ENCODE measurements around the gene BLOC1S5.
A peak's percentile ranks its signal among the peaks of the same experiment; 100 is the strongest.

BLOC1S5 gene, protein sequence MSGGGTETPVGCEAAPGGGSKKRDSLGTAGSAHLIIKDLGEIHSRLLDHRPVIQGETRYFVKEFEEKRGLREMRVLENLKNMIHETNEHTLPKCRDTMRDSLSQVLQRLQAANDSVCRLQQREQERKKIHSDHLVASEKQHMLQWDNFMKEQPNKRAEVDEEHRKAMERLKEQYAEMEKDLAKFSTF

DNA sequence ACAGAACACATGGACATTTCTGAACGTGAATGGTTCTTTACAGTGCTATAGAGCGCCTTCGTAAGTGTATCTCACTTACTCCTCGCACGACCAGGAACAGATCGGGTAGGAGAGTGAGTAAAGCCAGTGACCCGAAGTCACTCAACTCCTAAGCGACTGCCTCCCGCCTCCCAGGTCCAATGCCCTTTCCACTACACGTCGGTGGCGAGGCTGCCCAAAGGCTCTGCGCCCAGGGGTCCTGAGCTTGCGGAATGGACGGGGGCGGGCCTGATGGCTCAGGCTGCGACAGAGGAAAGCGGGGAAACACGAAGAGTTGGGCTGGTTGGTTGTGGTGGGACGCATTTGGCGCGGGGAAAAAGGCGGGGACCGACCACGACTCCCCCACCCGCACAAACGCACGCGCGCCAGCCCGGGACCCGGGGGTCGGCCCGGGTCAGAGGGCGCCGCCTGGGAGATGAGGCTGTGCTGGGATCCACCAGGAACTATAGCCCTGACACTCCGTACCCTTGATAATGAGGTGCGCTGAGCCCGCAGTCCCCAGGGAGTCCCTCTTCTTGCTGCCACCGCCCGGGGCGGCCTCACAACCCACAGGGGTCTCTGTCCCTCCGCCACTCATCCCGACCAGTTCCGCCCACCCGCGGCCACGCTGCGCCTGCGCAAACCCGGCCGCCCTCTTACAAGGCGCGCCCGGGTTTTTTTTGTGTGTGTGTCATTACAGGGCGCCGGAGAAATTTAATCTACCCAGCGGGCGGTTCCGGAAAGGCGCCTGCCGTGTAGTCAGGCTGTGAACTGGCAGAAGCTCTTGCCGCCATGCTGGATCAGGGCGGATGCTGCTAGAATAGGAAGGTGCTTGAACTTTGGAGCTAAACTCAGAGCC is at the start of gene BLOC1S5:
BLOC1S5 (minus strand) TSS at position 629 of the 877 bp plus-strand sequence; CDS start at position 616, 13 bp downstream.
- Histone ChIP-seq H3K4me1 (ENCODE audit: insufficient read depth, low read length) (peaks cover 11% of the 10 kb centered on the region), H3K4me3 (ENCODE audit: low read length) (peak within 1 kb of the TSS; percentile 66), H3K9me3 (ENCODE audit: low read length) (no peaks in the 10 kb centered on the region), H3K27me3 (ENCODE audit: insufficient read depth, low read length) (no peaks in the 10 kb centered on the region), H2AFZ (ENCODE audit: low read depth, low read length) (peak within 1 kb of the TSS; percentile 38), H3K36me3 (ENCODE audit: insufficient read depth, low read length) (peaks cover 15% of the 10 kb centered on the region)

- no peaks in the 10 kb centered on the region for H3K4me1 ChIP-seq (ENCODE audit: insufficient read depth, low read length)
- H2AFZ ChIP-seq (ENCODE audit: low read depth, low read length): no peak overlapping the region
- H3K4me3 ChIP-seq (ENCODE audit: low read length): no peak overlapping the region
- no peaks in the 10 kb centered on the region for H3K36me3 ChIP-seq (ENCODE audit: insufficient read depth, low read length)
- H3K27me3 ChIP-seq (ENCODE audit: insufficient read depth, low read length): peaks cover 3% of the 10 kb centered on the region
- H3K9me3 ChIP-seq (ENCODE audit: low read length): no peaks in the 10 kb centered on the region
Measured at GRCh38 chr6:8113131-8113654, 49.0 kb upstream of the BLOC1S5 start.

DNA sequence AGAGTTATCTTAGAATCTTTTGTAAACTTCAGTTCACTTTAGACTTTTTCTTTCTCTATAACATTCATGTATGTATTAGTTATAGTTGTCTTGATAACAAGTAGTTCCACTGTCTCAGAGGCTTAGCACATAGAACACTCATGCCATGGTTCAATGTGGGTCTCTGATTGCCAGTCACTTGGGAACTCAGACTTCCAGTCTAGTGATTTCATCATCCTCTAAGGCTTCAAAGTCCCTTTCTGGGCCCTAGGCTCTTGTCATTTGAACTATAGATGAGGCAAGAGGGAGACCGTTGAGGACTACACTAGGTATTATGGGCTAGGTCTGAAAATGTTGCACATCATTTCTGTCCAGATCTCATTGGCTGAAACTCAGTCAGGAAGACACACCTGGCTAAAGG is 46.5 kb upstream of the BLOC1S5 start:
- no peak overlapping the region for H2AFZ ChIP-seq (ENCODE audit: low read depth, low read length)

GRCh38 chr6:8110117-8110721 is 46.0 kb upstream of the BLOC1S5 start:
- H2AFZ ChIP-seq (ENCODE audit: low read depth, low read length): no peak overlapping the region
- peaks cover 3% of the 10 kb centered on the region for H3K27me3 ChIP-seq (ENCODE audit: insufficient read depth, low read length)
- H3K9me3 ChIP-seq (ENCODE audit: low read length): no peaks in the 10 kb centered on the region
- H3K4me3 ChIP-seq (ENCODE audit: low read length): no peak overlapping the region
- no peaks in the 10 kb centered on the region for H3K4me1 ChIP-seq (ENCODE audit: insufficient read depth, low read length)
- H3K36me3 ChIP-seq (ENCODE audit: insufficient read depth, low read length): no peaks in the 10 kb centered on the region

More for the DNA sequence above, 46.5 kb upstream of the BLOC1S5 start:
- no peak overlapping the region for H3K4me3 ChIP-seq (ENCODE audit: low read length)
- H3K4me1 ChIP-seq (ENCODE audit: insufficient read depth, low read length): no peaks in the 10 kb centered on the region
- H3K9me3 ChIP-seq (ENCODE audit: low read length): no peaks in the 10 kb centered on the region
- no peaks in the 10 kb centered on the region for H3K36me3 ChIP-seq (ENCODE audit: insufficient read depth, low read length)
- peaks cover 3% of the 10 kb centered on the region for H3K27me3 ChIP-seq (ENCODE audit: insufficient read depth, low read length)

DNA sequence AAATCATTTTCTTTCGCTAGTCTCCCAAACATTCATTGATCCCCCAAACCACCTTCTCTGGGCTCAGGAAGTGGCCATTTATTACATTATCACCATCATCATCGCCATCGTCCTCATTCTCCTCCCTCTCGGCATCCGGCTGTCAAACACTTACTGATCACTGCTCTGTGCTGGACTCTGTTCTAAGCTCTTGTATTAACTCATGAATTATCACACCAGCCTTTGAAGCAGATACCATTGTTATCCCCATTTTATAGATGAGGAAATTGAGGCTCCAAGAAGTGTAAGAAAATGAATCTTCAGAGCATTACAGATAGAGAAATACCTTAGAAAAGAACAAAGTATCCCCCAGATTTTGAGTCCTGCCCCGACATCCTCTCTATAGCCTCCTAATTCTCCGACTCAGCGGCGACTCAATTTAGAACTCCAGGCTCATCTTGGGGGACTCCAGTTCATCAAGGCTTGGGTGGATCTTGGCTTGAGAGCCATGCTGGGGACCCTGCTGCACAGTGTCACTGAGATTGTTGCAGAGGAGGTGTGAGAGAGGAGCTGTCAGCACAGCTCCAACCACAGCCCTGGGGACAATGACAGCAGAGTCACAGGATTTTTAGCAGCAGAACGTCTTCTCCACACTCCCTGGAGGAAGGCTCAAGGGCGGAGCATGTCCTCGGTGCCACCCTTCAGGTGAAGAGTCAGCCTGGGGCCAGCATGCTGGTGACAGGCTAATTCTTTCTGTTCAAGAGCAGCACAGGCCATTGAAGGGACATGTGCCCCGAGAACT is 44.8 kb upstream of the BLOC1S5 start:
- H3K36me3 ChIP-seq (ENCODE audit: insufficient read depth, low read length): no peaks in the 10 kb centered on the region
- H2AFZ ChIP-seq (ENCODE audit: low read depth, low read length): no peak overlapping the region
- H3K27me3 ChIP-seq (ENCODE audit: insufficient read depth, low read length): peaks cover 3% of the 10 kb centered on the region
- no peaks in the 10 kb centered on the region for H3K9me3 ChIP-seq (ENCODE audit: low read length)
- H3K4me3 ChIP-seq (ENCODE audit: low read length): no peak overlapping the region
- H3K4me1 ChIP-seq (ENCODE audit: insufficient read depth, low read length): no peaks in the 10 kb centered on the region

DNA sequence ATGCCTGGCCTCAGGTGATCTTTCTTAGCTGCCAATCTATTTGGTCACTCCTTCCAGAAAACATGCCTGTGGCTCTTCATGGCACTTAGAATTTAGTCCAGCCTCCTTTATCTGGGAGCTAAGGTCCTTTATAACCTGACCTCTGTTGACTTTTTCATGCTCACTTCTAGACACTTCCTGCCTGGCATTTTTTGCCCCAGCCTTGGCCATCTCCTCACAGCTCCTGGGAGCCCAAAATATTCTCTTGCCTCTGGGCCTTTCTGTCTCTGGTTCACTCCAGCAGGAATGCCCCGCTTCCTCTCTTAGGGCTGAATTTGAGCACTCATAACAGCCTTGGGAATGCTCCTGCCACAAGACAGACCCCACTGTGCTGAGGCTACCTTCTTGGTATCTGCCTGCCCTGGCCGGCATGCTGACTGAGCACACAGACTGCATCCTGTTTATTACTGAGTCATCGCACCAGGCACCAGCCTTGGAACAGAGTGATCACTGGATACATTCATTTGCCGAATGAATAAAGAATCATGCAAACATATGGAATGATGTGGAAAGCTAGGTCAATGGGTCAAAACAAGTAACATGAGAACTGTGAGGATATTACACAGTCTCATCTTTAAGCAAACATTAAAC is 44.0 kb upstream of the BLOC1S5 start:
- no peaks in the 10 kb centered on the region for H3K9me3 ChIP-seq (ENCODE audit: low read length)
- no peak overlapping the region for H3K4me3 ChIP-seq (ENCODE audit: low read length)
- H3K27me3 ChIP-seq (ENCODE audit: insufficient read depth, low read length): peaks cover 3% of the 10 kb centered on the region
- H3K36me3 ChIP-seq (ENCODE audit: insufficient read depth, low read length): no peaks in the 10 kb centered on the region
- no peaks in the 10 kb centered on the region for H3K4me1 ChIP-seq (ENCODE audit: insufficient read depth, low read length)
- no peak overlapping the region for H2AFZ ChIP-seq (ENCODE audit: low read depth, low read length)

- Histone ChIP-seq H3K9me3 (ENCODE audit: low read length) (no peaks in the 10 kb centered on the region), H3K27me3 (ENCODE audit: insufficient read depth, low read length) (no peaks in the 10 kb centered on the region), H3K4me3 (ENCODE audit: low read length) (no peak overlapping the region), H3K4me1 (ENCODE audit: insufficient read depth, low read length) (peaks cover 7% of the 10 kb centered on the region), H2AFZ (ENCODE audit: low read depth, low read length) (no peak overlapping the region), H3K36me3 (ENCODE audit: insufficient read depth, low read length) (no peaks in the 10 kb centered on the region)
Measured at GRCh38 chr6:8105791-8106190, 41.6 kb upstream of the BLOC1S5 start.

GRCh38 chr6:8103726-8104125 is 39.5 kb upstream of the BLOC1S5 start:
- H2AFZ ChIP-seq (ENCODE audit: low read depth, low read length): no peak overlapping the region
- no peaks in the 10 kb centered on the region for H3K36me3 ChIP-seq (ENCODE audit: insufficient read depth, low read length)
- no peaks in the 10 kb centered on the region for H3K9me3 ChIP-seq (ENCODE audit: low read length)
- H3K4me1 ChIP-seq (ENCODE audit: insufficient read depth, low read length): peaks cover 12% of the 10 kb centered on the region
- H3K27me3 ChIP-seq (ENCODE audit: insufficient read depth, low read length): no peaks in the 10 kb centered on the region
- H3K4me3 ChIP-seq (ENCODE audit: low read length): no peak overlapping the region

DNA sequence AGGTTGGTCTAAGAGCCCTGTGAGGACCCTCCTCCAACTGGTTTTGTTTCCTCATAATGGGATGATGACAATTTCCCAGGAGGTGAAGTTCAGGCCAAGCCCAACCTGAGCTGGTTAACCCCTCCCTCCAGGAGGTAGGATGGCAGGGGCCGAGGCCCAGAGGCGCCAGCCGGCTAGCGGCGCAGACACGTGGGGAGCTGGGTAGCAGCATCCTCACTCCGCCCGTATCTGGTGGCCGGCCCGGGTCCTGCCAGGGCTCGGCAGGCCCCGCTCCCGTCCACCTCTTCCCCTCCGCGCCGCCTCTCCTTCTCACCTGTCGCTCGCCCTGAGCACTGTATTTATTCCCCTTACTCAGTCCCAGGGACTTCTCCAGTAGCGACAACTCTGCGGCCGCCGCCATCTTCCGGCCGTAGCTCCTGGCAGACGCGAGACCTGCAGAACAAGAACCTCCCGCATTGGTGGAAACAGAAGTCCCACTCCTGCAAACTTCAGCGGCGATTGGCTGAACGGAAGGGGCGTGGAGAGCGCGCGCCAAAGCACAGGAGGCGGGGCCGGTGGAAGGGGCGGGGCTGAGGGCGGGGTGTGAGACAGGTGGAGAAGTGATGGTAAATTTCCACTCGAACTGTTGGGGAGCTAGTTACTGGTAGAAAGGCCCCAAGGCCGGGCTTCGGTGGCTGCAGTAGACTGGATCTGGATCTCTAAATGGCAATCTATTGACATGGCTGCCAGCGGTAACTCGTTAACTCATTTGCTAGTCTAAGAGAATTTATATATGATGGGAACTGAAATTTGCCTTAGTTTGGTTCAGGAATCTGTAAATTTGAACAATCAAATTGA is 38.2 kb upstream of the BLOC1S5 start, which contains the start of gene EEF1E1:
EEF1E1 (minus strand) TSS at position 427 of the 837 bp plus-strand sequence; CDS start at position 400, 27 bp downstream.
- H2AFZ ChIP-seq (ENCODE audit: low read depth, low read length): peak within 1 kb of the TSS; percentile 98
- no peaks in the 10 kb centered on the region for H3K9me3 ChIP-seq (ENCODE audit: low read length)
- peak within 1 kb of the TSS; percentile 96 for H3K4me3 ChIP-seq (ENCODE audit: low read length)
- H3K36me3 ChIP-seq (ENCODE audit: insufficient read depth, low read length): peaks cover under 1% of the 10 kb centered on the region
- H3K4me1 ChIP-seq (ENCODE audit: insufficient read depth, low read length): peaks cover 12% of the 10 kb centered on the region
- no peaks in the 10 kb centered on the region for H3K27me3 ChIP-seq (ENCODE audit: insufficient read depth, low read length)

- Histone ChIP-seq H3K4me1 (ENCODE audit: insufficient read depth, low read length) (peaks cover 12% of the 10 kb centered on the region), H3K36me3 (ENCODE audit: insufficient read depth, low read length) (peaks cover 20% of the 10 kb centered on the region), H3K4me3 (ENCODE audit: low read length) (no peak overlapping the region), H3K9me3 (ENCODE audit: low read length) (no peaks in the 10 kb centered on the region), H3K27me3 (ENCODE audit: insufficient read depth, low read length) (no peaks in the 10 kb centered on the region), H2AFZ (ENCODE audit: low read depth, low read length) (no peak overlapping the region)
Measured at GRCh38 chr6:8100159-8100854, 36.1 kb upstream of the BLOC1S5 start.

- Histone ChIP-seq H3K4me1 (ENCODE audit: insufficient read depth, low read length) (no peaks in the 10 kb centered on the region), H3K4me3 (ENCODE audit: low read length) (no peak overlapping the region), H2AFZ (ENCODE audit: low read depth, low read length) (no peak overlapping the region), H3K36me3 (ENCODE audit: insufficient read depth, low read length) (peaks cover 75% of the 10 kb centered on the region), H3K27me3 (ENCODE audit: insufficient read depth, low read length) (no peaks in the 10 kb centered on the region), H3K9me3 (ENCODE audit: low read length) (peaks cover 16% of the 10 kb centered on the region)
Measured at GRCh38 chr6:8090650-8091049, 26.5 kb upstream of the BLOC1S5 start.

Measured in neuron (in vitro differentiated cells).